Raji (cell line): ENCODE measurements around the gene DNAH6.

Source experiments
- POLR2A ChIP-seq: IDR thresholded peaks from 2 replicates; pipeline ENCODE4 v1.6.1; 2011; ENCODE audit warnings: low read depth, low read length, control low read depth; ENCODE audit not compliant: insufficient read depth

DNAH6 gene, protein sequence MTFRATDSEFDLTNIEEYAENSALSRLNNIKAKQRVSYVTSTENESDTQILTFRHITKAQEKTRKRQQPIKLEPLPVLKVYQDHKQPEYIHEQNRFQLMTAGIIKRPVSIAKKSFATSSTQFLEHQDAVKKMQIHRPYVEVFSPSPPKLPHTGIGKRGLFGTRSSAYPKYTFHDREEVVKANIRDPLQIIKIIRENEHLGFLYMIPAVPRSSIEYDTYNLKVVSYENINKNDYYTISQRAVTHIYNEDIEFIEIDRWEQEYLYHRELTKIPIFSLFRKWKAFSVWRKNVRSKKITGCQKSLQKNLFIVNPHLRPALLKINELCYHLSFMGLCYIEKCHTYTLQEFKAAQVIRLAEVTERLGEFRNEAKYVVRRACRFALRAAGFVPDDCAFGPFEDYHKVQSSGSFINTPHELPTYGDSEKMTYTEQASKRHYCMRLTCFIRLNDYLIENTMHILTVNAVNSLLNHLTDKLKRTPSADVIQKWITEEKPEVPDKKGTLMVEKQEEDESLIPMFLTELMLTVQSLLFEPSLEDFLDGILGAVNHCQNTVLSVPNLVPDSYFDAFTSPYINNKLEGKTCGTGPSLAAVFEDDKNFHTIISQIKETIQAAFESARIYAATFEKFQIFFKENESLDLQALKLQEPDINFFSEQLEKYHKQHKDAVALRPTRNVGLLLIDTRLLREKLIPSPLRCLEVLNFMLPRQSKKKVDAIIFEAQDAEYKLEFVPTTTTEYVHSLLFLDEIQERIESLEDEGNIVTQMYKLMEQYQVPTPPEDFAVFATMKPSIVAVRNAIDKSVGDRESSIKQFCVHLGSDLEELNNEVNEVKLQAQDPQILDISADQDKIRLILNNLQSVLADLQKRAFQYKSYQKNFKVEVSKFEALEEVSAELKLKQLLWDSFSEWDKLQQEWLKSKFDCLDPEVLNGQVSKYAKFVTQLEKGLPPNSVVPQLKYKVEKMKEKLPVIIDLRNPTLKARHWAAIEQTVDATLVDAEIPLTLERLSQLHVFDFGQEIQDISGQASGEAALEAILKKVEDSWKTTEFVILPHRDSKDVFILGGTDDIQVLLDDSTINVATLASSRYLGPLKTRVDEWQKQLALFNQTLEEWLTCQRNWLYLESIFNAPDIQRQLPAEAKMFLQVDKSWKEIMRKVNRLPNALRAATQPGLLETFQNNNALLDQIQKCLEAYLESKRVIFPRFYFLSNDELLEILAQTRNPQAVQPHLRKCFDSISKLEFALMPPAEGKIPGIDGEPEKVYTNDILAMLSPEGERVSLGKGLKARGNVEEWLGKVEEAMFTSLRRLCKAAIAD (N-terminal part only)

DNA sequence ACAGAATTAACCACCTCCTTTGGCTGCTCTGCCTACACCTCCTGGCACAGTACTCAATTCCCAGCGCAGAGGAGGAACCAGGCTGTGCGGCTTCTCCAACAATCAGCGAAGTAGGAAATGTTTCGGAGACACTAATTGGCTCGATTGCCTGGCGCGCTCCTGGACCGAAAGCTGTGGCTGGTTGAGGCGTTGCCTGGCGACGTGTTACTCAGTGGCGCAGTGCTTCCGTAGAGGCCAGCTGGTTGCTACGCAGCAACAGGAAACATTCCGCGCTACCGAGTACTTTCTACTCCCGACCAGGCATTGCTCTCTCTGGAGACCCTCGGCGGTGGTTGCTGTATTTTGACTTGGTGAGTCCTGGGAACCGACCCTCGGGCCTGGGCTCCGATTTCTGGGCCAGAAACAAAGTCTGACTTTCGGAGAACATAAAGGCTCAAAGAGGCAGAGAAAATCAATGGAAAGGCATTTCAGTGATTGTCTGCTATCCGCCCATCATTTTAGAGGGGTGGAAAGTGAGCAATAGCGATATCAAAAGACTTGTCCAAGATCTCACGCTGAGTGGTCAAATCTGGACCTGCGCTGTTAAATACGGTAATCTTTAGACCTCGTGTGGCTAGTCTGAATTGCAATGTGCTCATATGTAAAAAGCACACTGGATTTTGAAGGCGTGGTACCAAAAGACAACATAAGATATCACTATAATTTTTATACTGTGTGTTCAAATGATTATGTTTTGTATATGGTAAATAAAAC is at the start of gene DNAH6:
TSS of gene DNAH6 (plus strand) at position 265 of the 753 bp plus-strand sequence. CDS start 1,329 bp downstream, outside the sequence.
- TF ChIP-seq POLR2A = no peak

DNA sequence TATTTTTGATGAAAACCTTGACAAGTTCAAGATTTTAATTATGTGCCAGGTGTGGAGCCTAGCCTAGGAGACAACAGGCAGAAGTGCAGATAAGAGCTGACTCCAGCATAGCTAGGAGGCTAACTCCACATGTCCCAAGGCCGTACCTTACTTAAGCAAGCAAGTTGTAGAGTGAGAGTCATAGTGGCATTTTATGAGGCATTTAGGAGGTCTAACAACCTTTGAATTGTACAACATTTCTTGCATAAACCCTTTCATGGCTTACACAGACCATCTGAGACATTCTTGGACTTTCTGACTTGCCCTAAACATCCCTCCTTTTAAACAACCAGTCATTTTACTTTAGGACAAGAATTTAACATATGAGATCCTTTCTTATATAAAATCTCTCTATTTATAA is 48.9 kb upstream of the DNAH6 start:
- TF ChIP-seq POLR2A = no peak

DNA sequence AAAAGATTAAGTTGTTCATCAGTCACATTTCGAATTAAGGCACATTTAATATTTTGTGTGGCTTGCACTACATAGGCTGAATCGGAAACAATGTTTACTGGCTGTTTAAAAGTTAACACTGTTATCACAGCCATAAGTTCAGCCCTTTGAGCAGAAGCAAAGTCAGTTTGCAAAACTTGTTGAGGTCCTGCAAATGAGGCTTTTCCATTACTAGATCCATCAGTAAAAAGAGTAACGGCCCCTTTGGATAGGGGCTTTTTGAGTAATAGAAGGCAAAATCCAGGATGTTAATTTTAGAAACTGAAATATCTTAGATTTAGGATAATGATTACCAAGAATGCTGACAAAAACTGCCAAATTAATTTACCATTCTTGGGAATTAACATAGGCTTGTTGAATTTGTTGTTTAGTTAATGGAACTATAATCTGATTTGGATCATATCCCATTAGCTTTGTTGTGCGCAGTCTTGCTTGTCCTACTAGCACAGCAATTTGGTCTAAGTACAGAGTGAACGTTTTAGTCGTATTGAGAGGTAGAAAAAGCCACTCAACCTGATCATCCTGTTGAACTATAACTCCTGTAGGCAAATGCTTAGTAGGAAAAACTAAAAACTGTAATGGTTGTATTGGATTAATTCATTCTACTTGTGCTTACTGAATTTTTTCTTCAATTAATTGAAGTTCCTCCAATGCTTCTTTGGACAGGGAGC is 43.3 kb upstream of the DNAH6 start:
- TF ChIP-seq POLR2A = no peak

DNA sequence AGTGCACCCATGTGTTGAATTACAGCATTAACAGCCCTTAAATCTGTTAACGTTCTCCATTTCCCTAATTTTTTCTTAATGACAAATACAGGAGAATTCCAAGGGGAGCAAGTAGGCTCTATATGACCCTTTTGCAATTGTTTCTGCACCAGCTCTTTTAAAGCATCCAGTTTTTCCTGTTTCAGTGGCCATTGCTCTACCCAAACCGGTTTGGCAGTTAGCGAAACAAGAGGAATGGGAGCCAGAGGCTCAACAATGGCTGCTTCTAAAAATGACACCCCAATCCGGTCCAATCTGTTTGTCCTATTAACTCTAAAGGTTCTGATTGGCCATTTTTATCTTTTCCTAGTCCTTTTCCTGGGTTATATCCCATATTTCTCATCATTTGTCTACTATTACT is 42.1 kb upstream of the DNAH6 start:
- TF ChIP-seq POLR2A = no peak

DNA sequence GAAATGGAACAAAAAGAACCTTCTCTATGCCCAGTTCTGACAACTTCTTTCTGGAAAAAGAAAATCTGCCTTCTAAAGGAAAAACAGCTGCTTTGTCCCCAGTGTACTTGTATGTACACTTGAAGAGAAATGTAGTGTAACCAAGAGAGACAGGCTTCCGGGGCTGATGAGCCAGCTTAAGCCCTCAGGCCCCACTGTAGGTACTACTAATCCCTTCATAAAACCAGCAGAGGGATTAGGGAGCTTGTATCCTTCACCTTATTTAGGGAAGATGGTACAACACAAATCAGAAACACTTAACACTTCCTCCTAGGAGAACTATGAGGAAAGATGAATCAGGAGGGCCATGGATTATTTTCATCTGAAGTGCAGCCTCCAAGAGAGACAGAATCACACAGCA is 38.4 kb upstream of the DNAH6 start:
- no peak for TF ChIP-seq POLR2A

DNA sequence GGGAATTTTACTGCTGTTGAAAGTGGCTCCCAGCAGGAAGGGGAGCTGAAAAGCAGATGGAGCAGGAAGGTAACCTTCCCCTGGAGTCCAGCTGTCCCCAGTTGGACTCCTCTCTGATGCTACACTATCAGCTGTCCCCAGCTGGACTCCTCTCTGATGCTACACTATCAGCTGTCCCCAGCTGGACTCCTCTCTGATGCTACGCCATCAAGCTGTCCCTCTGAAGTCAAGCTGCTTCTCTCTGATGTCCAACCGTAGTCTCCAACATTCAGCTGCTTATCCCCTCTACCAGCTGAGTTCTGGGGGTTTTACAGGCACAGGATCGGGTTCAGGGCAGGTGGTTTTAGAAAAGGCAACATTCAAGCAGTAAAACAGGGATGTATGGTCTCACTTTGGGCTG is 37.4 kb upstream of the DNAH6 start:
- TF ChIP-seq POLR2A = no peak

DNA sequence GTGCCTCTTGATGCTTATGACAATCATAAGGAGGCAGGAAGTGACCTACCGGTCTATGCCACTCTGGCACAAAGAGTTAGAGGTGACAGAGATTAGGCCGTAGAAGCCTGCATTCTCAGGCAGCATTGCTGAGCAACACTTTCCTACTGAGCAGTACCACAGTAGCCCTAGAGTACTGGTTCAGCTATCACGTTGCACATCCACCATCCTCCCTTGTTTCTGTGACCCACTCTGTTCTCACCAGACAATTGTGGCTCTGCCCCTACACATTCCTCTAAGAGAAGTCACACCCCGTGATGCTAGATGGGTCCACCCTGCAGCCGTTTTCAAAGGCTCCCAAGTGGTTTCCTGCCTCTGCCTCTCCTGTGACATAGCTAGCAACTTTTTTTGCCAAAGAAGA is 34.6 kb upstream of the DNAH6 start:
- TF ChIP-seq POLR2A = no peak

DNA sequence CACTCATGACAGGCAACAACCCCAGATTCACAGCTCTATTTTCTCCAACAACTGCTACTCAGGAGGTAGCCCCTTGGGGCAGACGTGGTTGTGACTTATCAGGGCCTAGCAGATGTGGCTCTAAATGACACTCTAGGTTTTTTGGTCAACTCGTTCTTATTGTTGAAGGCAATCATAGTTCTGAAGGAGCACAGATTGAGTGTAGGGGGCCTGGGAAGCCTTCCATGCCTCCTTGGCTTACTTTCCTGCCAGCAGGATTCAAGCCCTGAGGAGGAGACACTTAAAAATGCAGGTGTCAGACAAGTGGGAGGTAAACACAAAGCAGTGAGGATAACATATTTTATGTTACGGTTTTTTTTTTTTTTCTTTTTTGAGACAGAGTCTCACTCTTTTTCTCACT is 33.7 kb upstream of the DNAH6 start:
- TF ChIP-seq POLR2A = no peak

DNA sequence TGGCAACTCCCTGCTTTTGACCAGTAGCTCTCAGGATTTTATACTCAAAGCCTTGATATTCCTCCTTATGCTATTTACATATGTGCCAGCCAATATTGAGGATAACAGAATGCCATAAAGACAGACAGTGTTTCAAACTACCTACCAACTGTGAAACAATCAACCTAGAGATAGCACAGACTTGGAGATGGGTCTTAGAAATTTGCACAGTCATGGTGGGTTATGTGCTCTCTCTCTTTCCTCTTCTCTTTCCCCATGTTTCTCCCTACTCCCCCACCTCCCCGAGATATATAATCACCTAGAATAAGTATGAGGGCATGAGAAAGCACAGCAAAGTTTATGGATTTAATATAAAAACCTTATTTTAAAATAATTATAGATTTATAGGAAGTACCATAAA is 33.0 kb upstream of the DNAH6 start:
- no peak for TF ChIP-seq POLR2A

DNA sequence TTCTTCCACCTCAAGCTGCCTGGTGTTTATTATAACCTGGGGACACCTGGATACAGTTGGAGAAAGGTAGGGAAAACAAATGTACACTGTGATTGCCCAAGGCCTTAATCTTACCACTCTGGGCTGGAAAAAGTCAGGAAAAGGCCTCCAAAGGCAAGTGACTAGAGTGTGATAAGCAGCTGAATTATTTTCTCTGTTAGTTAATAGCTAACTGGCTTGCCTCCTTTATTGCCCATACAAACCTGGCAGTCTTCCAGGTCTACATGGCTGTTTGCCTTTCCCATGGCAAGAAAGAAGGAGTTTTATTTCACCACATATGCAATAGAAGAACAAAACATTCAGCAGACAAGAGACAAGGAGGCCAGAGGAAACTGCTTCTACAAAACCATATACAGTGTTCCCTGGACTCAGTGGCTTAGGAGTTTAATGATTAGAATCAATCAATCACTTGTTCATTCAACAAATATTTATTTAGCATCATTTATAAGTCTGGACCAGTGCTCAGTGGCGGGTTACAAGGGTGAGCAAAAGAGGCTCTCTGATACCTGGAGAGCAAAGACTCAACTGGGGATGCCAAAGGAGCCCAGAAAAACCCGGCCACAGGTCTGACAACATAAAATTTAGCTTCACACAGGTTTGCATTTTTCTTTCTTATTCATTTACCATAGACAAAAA is 29.7 kb upstream of the DNAH6 start:
- TF ChIP-seq POLR2A = no peak

DNA sequence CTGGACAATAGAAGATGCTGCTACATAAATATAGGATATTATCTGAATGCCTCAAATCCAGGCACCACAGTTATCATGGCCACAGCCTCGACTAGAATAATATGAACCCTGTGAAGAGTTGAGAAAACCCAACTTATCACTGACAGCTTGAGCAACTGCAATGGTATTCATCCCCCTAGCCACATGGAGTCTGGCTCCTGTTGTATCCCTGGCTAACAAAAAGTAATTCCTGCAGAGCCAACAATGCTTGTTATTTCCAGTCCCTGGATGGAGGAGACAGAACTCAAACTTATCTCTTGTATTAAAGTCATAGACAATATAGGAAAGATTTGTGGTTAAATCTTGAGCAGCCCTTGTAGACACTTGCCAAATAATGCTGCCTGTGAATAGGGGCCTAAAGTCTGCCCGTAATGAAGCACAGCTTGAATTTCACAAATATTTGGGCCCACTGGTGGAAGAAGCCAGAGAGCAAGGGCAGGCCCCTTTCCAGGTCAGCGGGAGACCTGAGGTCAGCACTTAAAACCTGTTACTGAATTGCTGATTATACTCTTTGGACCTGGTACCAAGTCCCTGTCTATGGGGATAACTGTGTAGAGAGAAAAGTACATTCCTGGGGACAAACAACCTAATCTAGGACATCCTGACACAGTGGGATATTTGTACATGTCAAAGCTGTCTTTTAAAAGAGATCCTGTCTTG is 28.9 kb upstream of the DNAH6 start:
- TF ChIP-seq POLR2A = no peak

DNA sequence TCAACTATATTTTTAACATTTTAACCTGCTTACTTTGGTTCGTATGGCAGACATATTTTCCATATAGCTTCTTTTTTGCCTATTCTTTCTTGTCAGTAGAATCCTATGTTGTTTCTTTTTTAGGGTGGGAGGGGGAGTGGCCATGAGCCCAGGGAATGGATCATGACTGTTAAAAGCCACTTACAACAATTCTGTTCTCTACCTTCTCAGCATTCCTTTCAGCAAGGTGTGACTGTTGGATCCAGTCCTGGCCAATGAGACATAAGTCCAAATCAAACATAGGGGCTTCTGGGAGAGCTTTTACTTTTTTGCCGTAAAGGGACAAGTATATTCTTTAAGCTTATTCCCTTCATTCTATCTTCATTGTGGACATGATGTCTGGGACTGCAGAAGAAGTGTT is 25.0 kb upstream of the DNAH6 start:
- no peak for TF ChIP-seq POLR2A

DNA sequence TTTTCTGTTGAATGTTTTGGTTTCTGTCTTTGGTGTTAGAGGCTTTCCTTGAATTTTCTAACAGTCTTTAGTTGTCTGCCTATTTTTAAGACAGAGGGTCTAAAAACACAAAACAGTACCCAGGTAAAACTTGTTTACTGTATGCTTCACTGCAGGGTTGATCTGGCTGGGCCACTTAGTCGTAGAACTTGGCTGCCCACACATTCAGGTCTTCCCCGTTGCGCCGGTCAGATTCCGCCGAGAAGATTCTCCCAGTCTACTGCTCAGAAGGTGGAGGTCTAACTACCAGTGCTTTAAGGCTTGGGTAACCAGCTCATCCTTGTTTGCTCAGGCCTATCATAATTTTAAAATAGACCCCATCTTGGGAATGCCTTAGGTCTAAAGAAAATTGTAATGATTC is 24.6 kb upstream of the DNAH6 start:
- TF ChIP-seq POLR2A = no peak
